Panc1 (cell line): ENCODE results near the gene ADAMTS14. TPM values are rescaled to one million over a fixed set of nuclear protein-coding genes. Genes with fewer than 3 reads are reported as not detected.

Source experiments
- ATAC-seq: fragments of 200-7000 bp; cut with Tn5 transposase; 2 replicates; pipeline ENCODE4 v1.9.1; 2020; ENCODE audit warnings: mild to moderate bottlenecking, moderate library complexity
- BruUV-seq: library from RNA; stranded (reverse); fragments of 400-500 nt; replicated peaks from 2 replicates; lab custom pipeline; 2021; lab: Mats Ljungman, UMichigan
- CTCF ChIA-PET: fragments of 300-600 bp; sonication (Branson Sonifier 250); formaldehyde crosslinking; loops from one replicate; lab custom pipeline; 2022; ENCODE audit warnings: antibody characterized with exemption; lab: Charles Lee
- POLR2A ChIA-PET: fragments of 300-600 bp; sonication (Branson Sonifier 250); formaldehyde crosslinking; loops from one replicate; lab custom pipeline; 2022; ENCODE audit warnings: antibody characterized with exemption; lab: Charles Lee
- DNase-seq: peaks from one replicate; pipeline ENCODE4 v3.0.0-alpha.2; 2010; ENCODE audit warnings: low read depth, low spot score
- H3K27ac ChIP-seq: 2 replicates; pipeline ENCODE4 v1.5.1; 2011; ENCODE audit warnings: mild to moderate bottlenecking, low read length, inconsistent platforms
- H3K27me3 ChIP-seq: fragments of 200-500 bp; sonication (Bioruptor generic); 2 replicates; pipeline ENCODE4 v1.6.0; 2014; ENCODE audit warnings: low read length, inconsistent platforms; ENCODE audit not compliant: control insufficient read depth, insufficient read depth
- H3K36me3 ChIP-seq: fragments of 200-500 bp; sonication (Bioruptor generic); 2 replicates; pipeline ENCODE4 v1.5.1; 2014; ENCODE audit warnings: inconsistent platforms, mild to moderate bottlenecking, low read length, moderate library complexity; ENCODE audit not compliant: control insufficient read depth, insufficient read depth
- H3K4me1 ChIP-seq: 2 replicates; pipeline ENCODE4 v1.5.1; 2011; ENCODE audit warnings: inconsistent platforms, mild to moderate bottlenecking, low read length, moderate library complexity; ENCODE audit not compliant: control insufficient read depth, insufficient read depth
- H3K4me3 ChIP-seq, 2 experiments: 2 replicates each; pipeline ENCODE4 v1.5.1; 2011 to 2012; ENCODE audit warnings: low read depth in 2 of 2, low read length in 2 of 2, mild to moderate bottlenecking in 2 of 2, inconsistent platforms in 1 of 2, moderate library complexity in 1 of 2
- H3K9me3 ChIP-seq: fragments of 200-500 bp; sonication (Bioruptor generic); 2 replicates; pipeline ENCODE4 v1.5.1; 2014; ENCODE audit warnings: low read depth, mild to moderate bottlenecking, inconsistent platforms, low read length, moderate library complexity; ENCODE audit not compliant: control insufficient read depth, insufficient read depth
- POLR2AphosphoS5 ChIP-seq: IDR thresholded peaks from 2 replicates; pipeline ENCODE4 v1.6.1; 2012; ENCODE audit warnings: mild to moderate bottlenecking, low read depth, low read length, moderate library complexity
- SIN3A ChIP-seq: IDR thresholded peaks from 2 replicates; pipeline ENCODE4 v1.6.1; 2012; ENCODE audit warnings: low read depth, mild to moderate bottlenecking, low read length, moderate library complexity, borderline replicate concordance; ENCODE audit not compliant: insufficient read depth
- TCF7L2 ChIP-seq: IDR thresholded peaks from 2 replicates; pipeline ENCODE4 v1.6.1; 2011; ENCODE audit warnings: mild to moderate bottlenecking, low read depth, low read length, inconsistent platforms
- in situ Hi-C: cut with HindIII; loops from 2 replicates; pipeline ENCODE4 v1.10.0; 2016; ENCODE audit warnings: low sequenced_read_pairs, low pct_unique_long_range_greater_than_20kb
- intact Hi-C: fragments of 100-400 bp; cut with micrococcal nuclease; formaldehyde crosslinking; loops from one replicate; pipeline ENCODE4 v1.10.0; 2022; ENCODE audit not compliant: unreplicated experiment
- total RNA-seq: library from RNA; stranded (reverse); gene quantifications from one replicate; pipeline ENCODE4 v1.2.1, GENCODE V29; 2021; ENCODE audit not compliant: unreplicated experiment
- TF ChIP-seq, protein P1 (sequence below), 2 experiments: IDR thresholded peaks; 2 replicates each; pipeline ENCODE4 v1.6.1; 2011 to 2012; ENCODE audit warnings: low read depth in 2 of 2, control low read depth in 1 of 2, low read length in 1 of 2, mild to moderate bottlenecking in 1 of 2, moderate library complexity in 1 of 2; ENCODE audit not compliant: insufficient read depth in 1 of 2
- TF ChIP-seq, protein P2 (sequence below): fragments of 450-650 bp; IDR thresholded peaks from 2 replicates; pipeline ENCODE4 v1.5.1; 2017; ENCODE audit warnings: mild to moderate bottlenecking

The ADAMTS14 gene
- total RNA-seq, 1 experiment from 2014 or later: 0.67 TPM

DNA sequence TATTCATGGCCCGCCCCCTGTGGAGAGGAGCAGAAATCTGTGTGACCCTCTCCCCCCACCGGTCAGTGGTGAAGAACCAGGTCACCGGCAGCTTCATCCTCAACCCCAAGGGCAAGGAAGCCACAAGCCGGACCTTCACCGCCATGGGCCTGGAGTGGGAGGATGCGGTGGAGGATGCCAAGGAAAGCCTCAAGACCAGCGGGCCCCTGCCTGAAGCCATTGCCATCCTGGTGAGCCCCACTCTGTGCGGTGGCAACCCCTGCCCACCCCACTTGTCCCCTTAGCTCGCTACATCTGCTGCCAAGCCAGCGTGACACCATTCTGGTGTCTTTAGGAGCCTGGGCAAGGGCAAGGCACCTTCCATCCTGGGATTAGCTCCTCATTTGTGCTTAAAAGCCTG is 77.5 kb downstream of the ADAMTS14 start:
- TF ChIP-seq POLR2AphosphoS5 (no peak), SIN3A (no peak), TCF7L2 (no peak)
- TF ChIP-seq, protein P1, sequence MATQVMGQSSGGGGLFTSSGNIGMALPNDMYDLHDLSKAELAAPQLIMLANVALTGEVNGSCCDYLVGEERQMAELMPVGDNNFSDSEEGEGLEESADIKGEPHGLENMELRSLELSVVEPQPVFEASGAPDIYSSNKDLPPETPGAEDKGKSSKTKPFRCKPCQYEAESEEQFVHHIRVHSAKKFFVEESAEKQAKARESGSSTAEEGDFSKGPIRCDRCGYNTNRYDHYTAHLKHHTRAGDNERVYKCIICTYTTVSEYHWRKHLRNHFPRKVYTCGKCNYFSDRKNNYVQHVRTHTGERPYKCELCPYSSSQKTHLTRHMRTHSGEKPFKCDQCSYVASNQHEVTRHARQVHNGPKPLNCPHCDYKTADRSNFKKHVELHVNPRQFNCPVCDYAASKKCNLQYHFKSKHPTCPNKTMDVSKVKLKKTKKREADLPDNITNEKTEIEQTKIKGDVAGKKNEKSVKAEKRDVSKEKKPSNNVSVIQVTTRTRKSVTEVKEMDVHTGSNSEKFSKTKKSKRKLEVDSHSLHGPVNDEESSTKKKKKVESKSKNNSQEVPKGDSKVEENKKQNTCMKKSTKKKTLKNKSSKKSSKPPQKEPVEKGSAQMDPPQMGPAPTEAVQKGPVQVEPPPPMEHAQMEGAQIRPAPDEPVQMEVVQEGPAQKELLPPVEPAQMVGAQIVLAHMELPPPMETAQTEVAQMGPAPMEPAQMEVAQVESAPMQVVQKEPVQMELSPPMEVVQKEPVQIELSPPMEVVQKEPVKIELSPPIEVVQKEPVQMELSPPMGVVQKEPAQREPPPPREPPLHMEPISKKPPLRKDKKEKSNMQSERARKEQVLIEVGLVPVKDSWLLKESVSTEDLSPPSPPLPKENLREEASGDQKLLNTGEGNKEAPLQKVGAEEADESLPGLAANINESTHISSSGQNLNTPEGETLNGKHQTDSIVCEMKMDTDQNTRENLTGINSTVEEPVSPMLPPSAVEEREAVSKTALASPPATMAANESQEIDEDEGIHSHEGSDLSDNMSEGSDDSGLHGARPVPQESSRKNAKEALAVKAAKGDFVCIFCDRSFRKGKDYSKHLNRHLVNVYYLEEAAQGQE (IDR thresholded peaks at IDR 0.05; ENCODE audit: insufficient read depth in 1 of 2, low read depth in 2 of 2, low read length in 1 of 2): no peak
- TF ChIP-seq, protein P2, sequence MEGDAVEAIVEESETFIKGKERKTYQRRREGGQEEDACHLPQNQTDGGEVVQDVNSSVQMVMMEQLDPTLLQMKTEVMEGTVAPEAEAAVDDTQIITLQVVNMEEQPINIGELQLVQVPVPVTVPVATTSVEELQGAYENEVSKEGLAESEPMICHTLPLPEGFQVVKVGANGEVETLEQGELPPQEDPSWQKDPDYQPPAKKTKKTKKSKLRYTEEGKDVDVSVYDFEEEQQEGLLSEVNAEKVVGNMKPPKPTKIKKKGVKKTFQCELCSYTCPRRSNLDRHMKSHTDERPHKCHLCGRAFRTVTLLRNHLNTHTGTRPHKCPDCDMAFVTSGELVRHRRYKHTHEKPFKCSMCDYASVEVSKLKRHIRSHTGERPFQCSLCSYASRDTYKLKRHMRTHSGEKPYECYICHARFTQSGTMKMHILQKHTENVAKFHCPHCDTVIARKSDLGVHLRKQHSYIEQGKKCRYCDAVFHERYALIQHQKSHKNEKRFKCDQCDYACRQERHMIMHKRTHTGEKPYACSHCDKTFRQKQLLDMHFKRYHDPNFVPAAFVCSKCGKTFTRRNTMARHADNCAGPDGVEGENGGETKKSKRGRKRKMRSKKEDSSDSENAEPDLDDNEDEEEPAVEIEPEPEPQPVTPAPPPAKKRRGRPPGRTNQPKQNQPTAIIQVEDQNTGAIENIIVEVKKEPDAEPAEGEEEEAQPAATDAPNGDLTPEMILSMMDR: no peak
- ChIA-PET POLR2A (no interaction called here), CTCF (no interaction called here)
- no peaks in the 10 kb centered on the region for H3K36me3 ChIP-seq
- H3K4me3 ChIP-seq: no peak overlapping the region
- no peak for DNase-seq
- intact Hi-C loops: loop anchor here (10.0 kb wide), 1 partner anchor 125 kb away; no protein-coding TSS in a partner anchor
- 0 out of 2 replicates have a peak, but pooled peaks cover 4% of the 10 kb centered on the region for H3K9me3 ChIP-seq
- H3K27ac ChIP-seq: no peak overlapping the region
- in situ Hi-C loops: no loop called here
- no TSS peak for BruUV-seq
- H3K4me1 ChIP-seq: no peaks in the 10 kb centered on the region
- no peak for ATAC-seq
- H3K27me3 ChIP-seq: no peaks in the 10 kb centered on the region

DNA sequence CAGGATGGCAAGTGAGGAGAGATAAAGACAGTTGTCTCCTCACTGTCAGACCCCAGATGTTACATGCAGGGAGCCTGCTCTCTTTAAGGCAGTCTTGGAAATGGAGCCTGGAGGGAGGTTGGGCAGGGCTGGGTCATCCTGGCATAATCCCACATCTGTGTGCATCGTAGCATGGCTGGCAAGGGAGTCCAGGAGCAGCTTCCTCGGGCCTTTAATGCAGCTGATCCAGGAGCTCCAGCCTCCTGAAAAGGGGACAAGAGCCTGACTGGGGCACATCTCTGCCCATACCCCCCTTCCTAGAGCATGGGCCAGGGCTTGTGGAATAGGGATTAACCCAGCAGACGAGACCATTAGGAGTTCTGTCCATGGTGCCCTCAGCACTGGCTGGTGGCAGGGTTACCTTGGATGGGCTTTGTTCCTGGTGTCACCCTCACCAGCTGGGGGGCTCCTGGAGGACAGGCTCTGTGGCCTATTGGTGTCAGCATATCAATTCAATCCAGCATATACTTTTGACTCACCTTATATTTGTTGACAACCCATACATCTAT is 77.9 kb downstream of the ADAMTS14 start:
- intact Hi-C loops: loop anchor here (10.0 kb wide), 1 partner anchor 125 kb away; no protein-coding TSS in a partner anchor

More for the DNA sequence above, 77.9 kb downstream of the ADAMTS14 start:
- DNase-seq (no peak), ATAC-seq (no peak)
- TF ChIP-seq, protein P2: no peak
- TF ChIP-seq POLR2AphosphoS5 (no peak), TCF7L2 (no peak), SIN3A (no peak)
- TF ChIP-seq, protein P1 (IDR thresholded peaks at IDR 0.05; ENCODE audit: insufficient read depth in 1 of 2, low read depth in 2 of 2, low read length in 1 of 2): no peak
- Histone ChIP-seq H3K27me3 (no peaks in the 10 kb centered on the region), H3K9me3 (0 out of 2 replicates have a peak, but pooled peaks cover 4% of the 10 kb centered on the region), H3K36me3 (no peaks in the 10 kb centered on the region), H3K4me3 (no peak overlapping the region), H3K4me1 (no peaks in the 10 kb centered on the region), H3K27ac (no peak overlapping the region)
- ChIA-PET CTCF (interaction anchor here (0.7 kb wide), 1 partner anchor 10 kb away, joined by 3 read pairs; no protein-coding TSS in a partner anchor), POLR2A (no interaction called here)
- no TSS peak for BruUV-seq
- in situ Hi-C loops: no loop called here
